RWPE2 (cell line): ENCODE results near the gene NFX1.

Experiments used
- ATAC-seq: fragments of 200-7000 bp; cut with Tn5 transposase; 3 replicates; pipeline ENCODE4 v1.9.1; 2021; ENCODE audit warnings: low read depth
- DNase-seq: peaks from one replicate; pipeline ENCODE4 v3.0.0-alpha.2; 2020; ENCODE audit warnings: low spot score
- H3K27ac ChIP-seq: fragments of 450-650 bp; 2 replicates; pipeline ENCODE4 v1.5.1; 2017; ENCODE audit warnings: mild to moderate bottlenecking; ENCODE audit not compliant: poor library complexity, severe bottlenecking
- H3K27me3 ChIP-seq: fragments of 250-450 bp; sonication (Bioruptor Pico); 2 replicates; pipeline ENCODE4 v1.5.1; 2021; ENCODE audit warnings: mild to moderate bottlenecking, moderate library complexity; ENCODE audit not compliant: insufficient read depth, poor library complexity, severe bottlenecking
- H3K36me3 ChIP-seq: fragments of 250-450 bp; sonication (Bioruptor Pico); 2 replicates; pipeline ENCODE4 v1.5.1; 2020; ENCODE audit warnings: low read depth, mild to moderate bottlenecking, moderate library complexity
- H3K4me1 ChIP-seq: fragments of 250-450 bp; sonication (Bioruptor Pico); 2 replicates; pipeline ENCODE4 v1.5.1; 2021; ENCODE audit warnings: mild to moderate bottlenecking, moderate library complexity; ENCODE audit not compliant: insufficient read depth, poor library complexity, severe bottlenecking
- H3K4me3 ChIP-seq: fragments of 250-450 bp; sonication (Bioruptor Pico); 2 replicates; pipeline ENCODE4 v1.5.1; 2021; ENCODE audit warnings: mild to moderate bottlenecking, moderate library complexity; ENCODE audit not compliant: severe bottlenecking
- H3K9me3 ChIP-seq: fragments of 250-450 bp; sonication (Bioruptor Pico); 2 replicates; pipeline ENCODE4 v1.5.1; 2021; ENCODE audit warnings: mild to moderate bottlenecking, moderate library complexity; ENCODE audit not compliant: severe bottlenecking
- CTCF ChIP-seq: fragments of 450-650 bp; IDR thresholded peaks from one replicate; pipeline ENCODE4 v1.5.1; 2017; ENCODE audit warnings: mild to moderate bottlenecking, moderate library complexity; ENCODE audit not compliant: poor library complexity, severe bottlenecking

Gene NFX1

GRCh38 chr9:33287087-33287490, 3.2 kb upstream of the NFX1 start:
- H3K27me3 ChIP-seq = no peaks in the 10 kb centered on the region
- peaks cover 13% of the 10 kb centered on the region for H3K36me3 ChIP-seq
- H3K27ac ChIP-seq = no peak overlapping the region
- DNase-seq = no peak
- H3K4me1 ChIP-seq = no peaks in the 10 kb centered on the region
- peak; percentile 92 for TF ChIP-seq CTCF
- H3K9me3 ChIP-seq = no peaks in the 10 kb centered on the region
- no peak overlapping the region for H3K4me3 ChIP-seq
- no peak for ATAC-seq

GRCh38 chr9:33288235-33288634, 2.1 kb upstream of the NFX1 start:
- no peak overlapping the region for H3K27ac ChIP-seq
- H3K27me3 ChIP-seq = no peaks in the 10 kb centered on the region
- ATAC-seq = no peak
- no peaks in the 10 kb centered on the region for H3K4me1 ChIP-seq
- no peaks in the 10 kb centered on the region for H3K9me3 ChIP-seq
- peaks cover 25% of the 10 kb centered on the region for H3K36me3 ChIP-seq
- DNase-seq = no peak
- no peak for TF ChIP-seq CTCF
- no peak overlapping the region for H3K4me3 ChIP-seq

GRCh38 chr9:33288828-33289483, 1.4 kb upstream of the NFX1 start:
- H3K27ac ChIP-seq = peak overlapping the region; percentile 88
- no peak for TF ChIP-seq CTCF

GRCh38 chr9:33289496-33289895, 820 bp upstream of the NFX1 start:
- no peaks in the 10 kb centered on the region for H3K9me3 ChIP-seq
- peaks cover 37% of the 10 kb centered on the region for H3K36me3 ChIP-seq
- no peak for TF ChIP-seq CTCF
- ATAC-seq = no peak
- DNase-seq = no peak
- no peaks in the 10 kb centered on the region for H3K4me1 ChIP-seq
- no peaks in the 10 kb centered on the region for H3K27me3 ChIP-seq
- peak overlapping the region; percentile 88 for H3K27ac ChIP-seq
- H3K4me3 ChIP-seq = peak overlapping the region; percentile 67

More at GRCh38 chr9:33288828-33289483, 1.4 kb upstream of the NFX1 start:
- ATAC-seq (no peak), DNase-seq (no peak)
- no peaks in the 10 kb centered on the region for H3K9me3 ChIP-seq
- no peak overlapping the region for H3K4me3 ChIP-seq
- H3K36me3 ChIP-seq = peaks cover 32% of the 10 kb centered on the region
- H3K4me1 ChIP-seq = no peaks in the 10 kb centered on the region
- H3K27me3 ChIP-seq = no peaks in the 10 kb centered on the region

GRCh38 chr9:33289936-33290246, 425 bp upstream of the NFX1 start:
- TF ChIP-seq CTCF = no peak
- Histone ChIP-seq H3K4me1 (no peaks in the 10 kb centered on the region), H3K36me3 (peaks cover 38% of the 10 kb centered on the region), H3K27ac (peak overlapping the region; percentile 88), H3K27me3 (no peaks in the 10 kb centered on the region), H3K4me3 (peak overlapping the region; percentile 67), H3K9me3 (no peaks in the 10 kb centered on the region)
- DNase-seq (no peak), ATAC-seq (peak; percentile 30)
